Bronchial epithelial cell (primary cell): ENCODE measurements around the gene CALML3. TPM values are rescaled to one million over a fixed set of nuclear protein-coding genes. Genes with fewer than 3 reads are reported as not detected.

ENCODE experiments used
- DNase-seq: peaks from one replicate; pipeline ENCODE4 v3.0.0-alpha.2; 2010; ENCODE audit warnings: low read depth
- FAIRE-seq: peaks from 2 replicates; lab custom pipeline; 2011; peaks lifted over from hg19 to GRCh38; lab: Jason Lieb, UNC
- H3K27me3 ChIP-seq: 2 replicates; pipeline ENCODE4 v1.5.1; 2011; ENCODE audit warnings: low read length; ENCODE audit not compliant: control insufficient read depth, insufficient read depth
- H3K36me3 ChIP-seq: 2 replicates; pipeline ENCODE4 v1.5.1; 2011; ENCODE audit warnings: low read length; ENCODE audit not compliant: control insufficient read depth, insufficient read depth
- H3K4me3 ChIP-seq: 2 replicates; pipeline ENCODE4 v1.5.1; 2011; ENCODE audit warnings: mild to moderate bottlenecking, low read depth, low read length, control low read depth
- CTCF ChIP-seq: IDR thresholded peaks from 2 replicates; pipeline ENCODE4 v1.5.1; 2011; ENCODE audit warnings: mild to moderate bottlenecking, moderate library complexity, low read length, control low read depth, inconsistent platforms; ENCODE audit not compliant: insufficient read depth, severe bottlenecking
- total RNA-seq: library from RNA; depleted of rRNA; stranded (reverse); fragments of >200 nt; gene quantifications from 2 replicates; pipeline ENCODE4 v1.2.1, GENCODE V29; 2014

The CALML3 gene
- total RNA-seq, 1 donor from 2014 or later = 0.53 TPM

GRCh38 chr10:5568984-5569383 lies 44.2 kb downstream of the CALML3 start:
- no peak for DNase-seq
- no peaks in the 10 kb centered on the region for H3K27me3 ChIP-seq
- no peak for FAIRE-seq
- no peak for TF ChIP-seq CTCF
- H3K4me3 ChIP-seq = no peak overlapping the region
- H3K36me3 ChIP-seq = no peaks in the 10 kb centered on the region

DNA sequence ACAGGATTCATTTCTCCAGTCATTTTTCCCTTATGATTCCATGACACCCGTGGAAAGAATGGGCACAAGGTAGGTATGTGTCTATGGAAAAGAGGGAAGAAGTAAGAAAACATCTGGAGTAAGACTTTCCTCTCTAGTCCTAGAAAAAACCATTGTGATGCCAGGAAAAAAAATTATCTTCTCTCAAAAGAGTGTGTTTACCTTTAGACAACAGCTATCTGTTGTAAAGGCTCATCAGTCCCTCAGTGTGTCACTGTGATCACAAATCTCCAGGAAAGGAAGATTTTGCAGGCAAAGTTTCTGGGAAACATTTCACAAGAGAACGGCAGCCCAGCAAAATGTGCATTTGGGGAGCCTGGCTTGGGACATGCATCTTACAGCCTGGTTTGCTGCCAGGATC lies 44.8 kb downstream of the CALML3 start:
- no peak overlapping the region for H3K4me3 ChIP-seq
- FAIRE-seq = no peak
- H3K27me3 ChIP-seq = no peaks in the 10 kb centered on the region
- no peaks in the 10 kb centered on the region for H3K36me3 ChIP-seq
- no peak for TF ChIP-seq CTCF
- DNase-seq = no peak

DNA sequence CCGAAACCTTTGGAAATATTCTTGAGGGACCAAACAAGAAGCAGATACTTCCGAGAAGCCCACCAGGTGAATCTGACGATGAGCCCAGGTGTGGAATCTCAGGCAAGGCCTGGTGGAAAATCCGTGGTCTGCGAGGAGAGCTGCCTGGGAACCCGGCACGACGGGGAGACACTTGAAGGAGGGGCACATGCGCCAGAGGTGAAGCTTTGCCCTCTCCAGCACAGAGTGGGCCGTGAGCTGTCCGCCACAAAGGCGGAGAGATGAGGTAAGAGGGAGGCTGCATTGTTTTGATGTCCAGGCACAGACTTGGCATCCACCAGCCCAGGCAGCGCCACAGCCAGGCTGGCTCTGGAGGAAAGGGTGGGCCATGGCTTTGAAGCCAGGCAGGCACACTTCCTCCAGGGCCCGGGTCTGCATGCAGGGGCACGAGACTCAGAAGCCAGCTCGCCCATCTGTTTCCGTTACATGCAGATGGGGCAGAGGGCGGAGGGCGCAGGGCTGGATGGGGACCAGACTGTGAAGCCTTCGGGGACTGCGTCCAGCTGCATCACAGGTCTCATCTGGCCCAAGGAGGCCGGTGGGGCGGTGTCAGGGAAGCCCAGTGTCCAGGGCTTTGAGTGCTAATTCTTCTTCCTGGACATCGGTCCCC lies 45.4 kb downstream of the CALML3 start:
- Histone ChIP-seq H3K4me3 (no peak overlapping the region), H3K36me3 (no peaks in the 10 kb centered on the region), H3K27me3 (no peaks in the 10 kb centered on the region)
- DNase-seq (no peak), FAIRE-seq (no peak)
- no peak for TF ChIP-seq CTCF

DNA sequence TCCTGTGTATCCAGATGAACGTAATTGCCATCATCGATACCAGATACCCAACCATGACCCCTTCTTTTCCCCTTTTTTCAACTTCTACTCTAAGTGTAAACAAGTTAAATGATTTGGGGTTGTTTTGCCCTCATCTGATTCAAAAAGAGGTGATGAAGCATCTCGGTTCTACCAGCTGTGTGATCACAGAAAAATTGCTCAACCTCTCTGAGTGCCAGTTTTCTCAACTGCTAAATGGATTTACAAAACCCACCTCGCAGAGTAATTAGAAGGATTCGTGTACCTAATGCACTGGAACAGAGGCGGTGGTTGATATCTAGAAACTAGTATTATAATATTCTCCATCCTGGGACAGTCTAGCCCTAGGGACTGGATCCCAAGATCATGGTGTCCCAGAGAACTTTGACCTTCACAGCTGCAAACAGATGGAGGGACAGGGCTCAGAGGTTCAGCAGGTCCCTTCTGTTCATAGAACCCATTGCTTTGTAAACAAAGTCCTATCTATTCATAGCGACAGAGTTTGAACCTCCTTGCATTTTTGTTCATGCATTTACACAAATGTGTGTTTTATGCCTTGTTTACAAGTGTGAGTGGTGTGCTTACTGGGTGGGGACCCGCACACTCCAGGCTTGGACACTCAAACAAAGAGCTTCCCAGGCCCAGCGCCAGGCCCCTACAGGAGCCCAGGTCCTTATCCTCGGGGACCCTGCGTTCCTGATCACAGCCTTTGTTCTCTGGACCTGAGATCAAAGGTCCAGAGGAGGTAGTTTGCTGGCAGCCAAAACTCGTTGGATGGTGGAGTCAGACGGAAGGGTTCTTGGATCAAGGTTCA lies 46.4 kb downstream of the CALML3 start:
- Histone ChIP-seq H3K27me3 (no peaks in the 10 kb centered on the region), H3K36me3 (no peaks in the 10 kb centered on the region), H3K4me3 (no peak overlapping the region)
- no peak for FAIRE-seq
- DNase-seq = no peak
- no peak for TF ChIP-seq CTCF

- FAIRE-seq (no peak), DNase-seq (no peak)
- TF ChIP-seq CTCF = no peak
- no peaks in the 10 kb centered on the region for H3K27me3 ChIP-seq
- H3K4me3 ChIP-seq = no peak overlapping the region
- no peaks in the 10 kb centered on the region for H3K36me3 ChIP-seq
These were observed 47.1 kb downstream of the CALML3 start for GRCh38 chr10:5571826-5572225.
